ENCODE data around the gene TTYH2.

- TF ChIP-seq CTCF (IDR thresholded peaks at IDR 0.05; ENCODE audit: insufficient read depth, low read length, poor library complexity, severe bottlenecking): no peak
- TF ChIP-seq EZH2phosphoT487 (conservative IDR thresholded peaks at IDR 0.05; ENCODE audit: low read length): no peak
Measured at GRCh38 chr17:74214484-74215341, 1.3 kb downstream of the TTYH2 start.
